ENCODE results near the gene KIRREL2. TPM values are rescaled to one million over a fixed set of nuclear protein-coding genes. Genes with fewer than 3 reads are reported as not detected.
A peak's percentile ranks its signal among the peaks of the same experiment; 100 is the strongest.

Gene KIRREL2
- total RNA-seq, 1 experiment from 2014 or later: 3.1 TPM

GRCh38 chr19:35860818-35861639 is 4.3 kb downstream of the KIRREL2 start:
- Histone ChIP-seq H2BK5ac (ENCODE audit: insufficient read length, low read length) (no peak overlapping the region), H2BK15ac (ENCODE audit: low read depth, low read length) (no peak overlapping the region), H3K23me2 (ENCODE audit: insufficient read length, low read depth, low read length, poor library complexity, severe bottlenecking) (peaks cover 17% of the 10 kb centered on the region), H2BK120ac (ENCODE audit: low read depth, low read length, poor library complexity, severe bottlenecking) (no peak overlapping the region), H3K4ac (ENCODE audit: low read depth, low read length) (no peak overlapping the region), H3K79me2 (ENCODE audit: insufficient read depth, low read length) (no peaks in the 10 kb centered on the region), H3K18ac (ENCODE audit: insufficient read length, low read depth, low read length) (no peak overlapping the region), H2AFZ (ENCODE audit: low read length) (no peak overlapping the region), H3K27ac (ENCODE audit: insufficient read length, low read depth, low read length) (no peak overlapping the region), H4K20me1 (ENCODE audit: control insufficient read depth, insufficient read depth, insufficient read length) (peaks cover 3% of the 10 kb centered on the region), H2BK12ac (ENCODE audit: insufficient read length, low read depth, low read length) (no peak overlapping the region), H3K9ac (ENCODE audit: extremely low read depth, insufficient read length, low read length) (peak overlapping the region; percentile 0), H3K9me3 (ENCODE audit: control insufficient read depth, low read depth, low read length) (no peaks in the 10 kb centered on the region), H3K56ac (ENCODE audit: insufficient read length, low read depth, low read length) (no peak overlapping the region), H2BK20ac (ENCODE audit: low read depth, low read length, poor library complexity, severe bottlenecking) (no peak overlapping the region), H3K4me1 (ENCODE audit: insufficient read depth, low read length) (no peaks in the 10 kb centered on the region), H4K8ac (replicated peaks; ENCODE audit: insufficient read length, low read depth, low read length) (no peak overlapping the region), H4K5ac (ENCODE audit: insufficient read length, low read depth, low read length) (no peak overlapping the region), H3K14ac (ENCODE audit: insufficient read depth, low read length) (peak overlapping the region; percentile 19; the same call in 1 of the 2 replicates), H3K27me3 (ENCODE audit: insufficient read depth, low read length) (peaks cover 4% of the 10 kb centered on the region; the same call in 1 of the 2 replicates), H4K91ac (ENCODE audit: insufficient read length, low read depth, low read length) (no peak overlapping the region), H3K23ac (ENCODE audit: insufficient read length, low read depth, low read length) (no peak overlapping the region), H3K4me2 (ENCODE audit: insufficient read depth, insufficient read length, low read length) (peak overlapping the region; percentile 71), H2AK5ac (ENCODE audit: insufficient read length, low read length) (no peak overlapping the region), H3T11ph (ENCODE audit: low read length) (no peak overlapping the region), H3K79me1 (ENCODE audit: insufficient read depth, low read depth, low read length, poor library complexity, severe bottlenecking) (no peaks in the 10 kb centered on the region)
- DNase-seq: peak; percentile 98
- no peak for TF ChIP-seq CTCF (conservative IDR thresholded peaks at IDR 0.05)
- peaks cover 9 to 13% of the 10 kb centered on the region in 2 experiments for H3K4me1 Mint-ChIP-seq
- H3K27me3 Mint-ChIP-seq (ENCODE audit: low read depth): peaks cover 88% of the 10 kb centered on the region
- peak overlapping the region in 1 of 3 experiments; percentile 74; a peak in 1 of 7 replicates for H3K27ac Mint-ChIP-seq
- WGBS (ENCODE audit: extremely low coverage, insufficient read length, low lambda C conversion rate): no CpG with 5 or more reads among the region's 55 CpGs
- peak overlapping the region; percentile 62 to 81 for H3K4me3 Mint-ChIP-seq
- H3K36me3 Mint-ChIP-seq (ENCODE audit: insufficient read depth in 1 of 3, low read depth in 3 of 3): peaks cover 0 to 3% (median 0%) of the 10 kb centered on the region in 3 experiments; a peak in 2 of 7 replicates
- no peaks in the 10 kb centered on the region; a peak in 1 of 5 replicates for H3K9me3 Mint-ChIP-seq
